GM19023 (cell line): ENCODE data around the gene ST8SIA6.
"Not testable (repeated sequence)": the region's sequence is repeated elsewhere in the genome, so short reads cannot be mapped to it uniquely, and the experiment has no call there.

Experiments
- ATAC-seq: cut with Tn5 transposase; IDR thresholded peaks from one replicate; pipeline ENCODE4 v1.9.1; 2021; ENCODE audit warnings: mild to moderate bottlenecking, moderate library complexity; ENCODE audit not compliant: unreplicated experiment

The ST8SIA6 gene, protein sequence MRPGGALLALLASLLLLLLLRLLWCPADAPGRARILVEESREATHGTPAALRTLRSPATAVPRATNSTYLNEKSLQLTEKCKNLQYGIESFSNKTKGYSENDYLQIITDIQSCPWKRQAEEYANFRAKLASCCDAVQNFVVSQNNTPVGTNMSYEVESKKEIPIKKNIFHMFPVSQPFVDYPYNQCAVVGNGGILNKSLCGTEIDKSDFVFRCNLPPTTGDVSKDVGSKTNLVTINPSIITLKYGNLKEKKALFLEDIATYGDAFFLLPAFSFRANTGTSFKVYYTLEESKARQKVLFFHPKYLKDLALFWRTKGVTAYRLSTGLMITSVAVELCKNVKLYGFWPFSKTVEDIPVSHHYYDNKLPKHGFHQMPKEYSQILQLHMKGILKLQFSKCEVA

GRCh38 chr10:17454161-17455014 is at the start of gene ST8SIA6:
Gene ST8SIA6, minus strand, starts transcription at chr10:17454595. Its CDS starts 340 bp downstream, at chr10:17454255.
- peak; percentile 49 for ATAC-seq

DNA sequence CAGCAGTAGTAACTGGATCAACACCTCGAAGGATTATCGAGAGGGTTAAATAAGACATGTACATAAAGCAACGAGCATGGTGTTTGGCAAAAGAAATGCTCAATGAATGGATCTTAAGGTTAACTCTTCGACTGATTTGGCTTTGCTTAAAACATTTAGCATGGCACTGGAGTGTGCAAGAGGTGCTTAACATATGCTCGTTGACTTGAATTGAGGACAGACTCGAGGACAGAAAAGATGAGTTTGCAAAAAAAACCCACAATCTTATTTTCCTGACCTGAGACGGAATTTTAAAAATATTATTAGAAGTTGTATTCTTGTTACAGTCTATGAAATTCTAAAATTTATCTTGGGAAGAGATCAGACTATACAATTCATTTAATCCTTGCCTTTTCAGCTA is 49.4 kb upstream of the ST8SIA6 start:
- no peak for ATAC-seq

DNA sequence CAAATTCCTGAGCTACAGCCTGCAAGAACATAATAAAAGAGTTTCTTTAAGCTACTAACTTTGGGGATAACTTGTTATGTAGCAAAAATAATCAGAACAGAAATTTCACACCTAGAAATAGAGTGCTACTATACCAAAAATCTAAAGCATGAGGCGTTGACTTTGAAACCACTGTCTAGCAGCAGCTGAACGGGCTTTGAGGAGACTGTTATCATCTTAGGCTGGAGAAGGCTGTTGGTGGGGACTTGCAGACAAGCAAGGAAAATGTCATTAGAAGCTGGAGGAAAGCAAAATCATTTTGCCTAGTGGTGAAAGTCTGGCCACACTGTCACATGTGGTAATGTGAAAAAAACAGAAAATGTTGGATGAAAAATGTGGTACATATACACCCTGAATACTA is 48.4 kb upstream of the ST8SIA6 start:
- no peak for ATAC-seq

DNA sequence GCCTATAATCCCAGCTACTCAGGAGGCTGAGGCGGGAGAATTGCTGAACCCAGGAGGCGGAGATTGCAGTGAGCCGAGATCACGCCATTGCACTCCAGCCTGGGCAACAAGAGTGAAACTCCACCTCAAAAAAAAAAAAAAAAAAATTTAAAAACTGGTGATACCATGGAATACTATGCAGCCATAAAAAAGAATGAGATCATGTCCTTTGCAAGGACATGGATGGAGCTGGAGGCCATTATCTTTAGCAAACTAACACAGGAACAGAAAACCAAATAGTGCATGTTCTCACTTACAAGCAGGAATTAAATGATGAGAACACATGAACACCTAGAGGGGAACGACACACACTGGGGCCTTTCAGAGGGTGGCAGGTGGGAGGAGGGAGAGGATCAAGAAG is 44.6 kb upstream of the ST8SIA6 start:
- ATAC-seq, result not testable (repeated sequence)

DNA sequence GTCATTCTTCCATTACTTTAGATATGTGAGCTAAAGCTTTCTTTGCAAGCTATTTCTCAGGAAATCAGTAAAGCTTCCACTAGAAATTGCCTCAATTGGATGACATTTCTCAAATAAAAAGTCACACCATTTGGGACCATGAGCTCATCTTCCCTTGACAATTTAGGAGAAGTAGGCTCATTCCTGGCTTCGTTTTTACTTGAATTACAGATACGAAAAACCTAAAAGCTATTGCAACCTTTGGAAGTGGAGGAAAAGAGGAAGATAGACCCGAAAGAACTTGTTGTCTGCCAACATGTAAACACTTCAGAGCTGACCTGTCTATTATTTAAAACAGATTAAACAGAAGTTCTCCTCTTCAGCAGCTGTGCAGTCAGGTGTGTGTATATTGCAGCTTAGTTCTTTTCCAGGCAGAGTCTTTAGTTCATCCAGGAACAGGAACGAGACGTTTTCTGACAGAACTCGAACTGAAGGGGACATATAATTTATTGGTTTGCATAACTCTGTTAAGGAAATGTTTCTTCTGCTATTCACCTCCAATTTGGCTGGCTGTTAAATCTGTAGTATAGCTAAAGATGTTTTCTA is 43.1 kb upstream of the ST8SIA6 start:
- no peak for ATAC-seq

DNA sequence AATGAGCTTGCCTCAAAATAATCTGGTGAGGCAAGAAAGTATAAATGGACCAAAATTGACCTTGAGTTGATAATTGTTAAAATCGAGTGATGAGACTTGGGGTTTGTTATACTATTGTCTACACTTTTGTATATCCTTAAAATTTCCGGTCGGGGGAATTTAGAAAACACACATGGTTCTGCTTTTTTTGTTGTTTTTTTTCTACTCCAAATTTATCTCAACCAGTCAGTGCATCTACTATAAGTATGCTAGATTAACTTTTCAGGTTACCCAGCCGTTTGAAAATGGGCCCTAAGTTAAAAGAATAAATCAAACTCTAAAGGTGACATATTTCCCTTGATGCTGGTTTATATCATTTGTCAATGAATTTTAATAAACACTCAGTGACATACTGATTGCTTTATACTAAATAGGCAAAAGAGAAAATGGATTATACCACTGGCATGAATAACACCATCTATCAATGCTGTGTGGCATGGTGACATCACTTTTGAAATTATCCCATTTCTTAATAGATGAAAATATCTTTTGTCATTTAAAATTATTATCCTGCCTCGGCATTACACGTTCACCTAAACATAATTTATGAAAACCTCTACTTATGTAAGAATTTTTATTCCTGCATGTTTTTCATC is 40.3 kb upstream of the ST8SIA6 start:
- no peak for ATAC-seq

- no peak for ATAC-seq
Measured at GRCh38 chr10:17488848-17489247, 34.5 kb upstream of the ST8SIA6 start.

DNA sequence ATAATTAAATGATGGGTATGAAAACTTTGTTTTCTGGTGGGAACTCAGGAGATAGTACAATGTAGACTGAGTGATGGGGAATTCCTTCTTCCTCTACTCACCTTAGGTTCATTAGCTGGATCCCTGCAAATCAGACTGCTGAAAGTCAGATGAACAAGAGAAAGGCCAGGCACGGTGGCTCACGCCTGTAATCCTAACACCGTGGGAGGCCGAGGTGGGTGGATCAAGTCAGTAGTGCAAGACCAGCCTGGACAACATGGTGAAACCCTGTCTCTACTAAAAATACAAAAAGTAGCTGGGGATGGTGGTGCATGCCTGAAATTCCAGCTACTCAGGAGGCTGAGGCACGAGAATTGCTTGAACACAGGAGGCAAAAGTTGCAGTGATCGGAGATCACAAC is 28.7 kb upstream of the ST8SIA6 start:
- no peak for ATAC-seq

- ATAC-seq, result no peak
Measured at GRCh38 chr10:17479822-17480221, 25.4 kb upstream of the ST8SIA6 start.

DNA sequence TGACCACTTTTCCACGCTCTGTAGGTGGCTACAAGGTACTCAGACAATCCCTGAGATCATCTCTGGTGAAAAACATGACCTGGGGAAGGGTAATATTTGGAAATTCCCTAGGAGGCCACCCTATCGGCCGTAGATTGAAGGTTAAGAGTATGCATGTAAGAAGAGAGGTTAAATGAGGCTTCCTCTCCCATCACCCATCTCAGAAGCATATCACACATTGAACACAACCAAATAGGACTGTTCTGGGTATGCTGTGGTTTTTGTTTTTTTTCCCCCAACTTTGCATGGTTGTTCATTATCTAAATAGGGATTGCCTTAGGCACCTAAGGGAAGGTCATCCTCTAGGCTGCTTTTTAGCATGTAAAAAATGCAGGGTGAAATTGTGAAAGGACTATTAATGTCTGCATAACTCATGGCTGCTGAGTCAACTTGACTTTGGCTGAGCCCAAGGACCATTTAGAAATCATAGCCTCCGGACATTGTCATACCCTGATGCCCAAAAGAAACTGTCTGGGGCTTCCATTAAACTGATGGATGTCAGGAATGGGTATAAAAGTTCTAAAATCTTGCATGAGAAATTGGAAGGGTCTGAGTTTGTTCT is 24.7 kb upstream of the ST8SIA6 start:
- ATAC-seq, result no peak

GRCh38 chr10:17476073-17476472 is 21.7 kb upstream of the ST8SIA6 start:
- no peak for ATAC-seq

- no peak for ATAC-seq
Measured at GRCh38 chr10:17475661-17476060, 21.3 kb upstream of the ST8SIA6 start.

DNA sequence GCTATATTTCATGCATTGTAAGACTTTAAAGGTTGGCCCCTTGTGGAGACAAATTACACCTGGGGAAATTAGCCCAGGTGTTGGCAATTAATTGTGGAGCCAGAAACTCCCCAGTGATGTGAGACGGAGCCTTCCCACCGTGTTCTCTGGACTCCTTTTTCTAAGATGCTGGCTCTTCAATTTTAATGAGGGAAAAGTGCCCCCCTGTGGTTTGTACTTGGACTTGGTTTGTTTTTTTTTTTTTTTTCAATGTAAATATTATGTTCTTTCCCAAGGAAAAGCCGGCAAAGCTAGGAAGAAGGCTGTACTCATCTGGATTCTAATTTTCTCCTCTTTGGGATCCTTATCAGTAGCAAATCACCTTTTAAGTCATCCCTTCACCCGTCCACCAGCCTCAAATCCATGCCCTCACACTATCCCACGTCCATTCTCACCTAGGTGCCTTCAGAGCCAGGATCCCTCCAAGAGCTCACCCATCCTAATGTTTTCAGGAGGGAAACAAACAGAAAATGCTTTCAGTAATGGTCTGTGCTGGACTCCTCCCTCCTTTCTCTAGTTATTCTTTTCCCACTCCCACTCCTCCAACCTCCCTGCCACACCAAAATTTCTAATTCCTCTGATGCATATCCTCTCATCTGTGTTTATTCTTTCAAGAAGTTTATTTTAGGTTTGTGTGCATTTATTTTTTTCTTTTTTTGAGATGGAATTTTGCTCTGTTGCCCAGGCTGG is 20.4 kb upstream of the ST8SIA6 start:
- ATAC-seq, result no peak

- ATAC-seq, result no peak
Measured at GRCh38 chr10:17473228-17473950, 19.0 kb upstream of the ST8SIA6 start.

DNA sequence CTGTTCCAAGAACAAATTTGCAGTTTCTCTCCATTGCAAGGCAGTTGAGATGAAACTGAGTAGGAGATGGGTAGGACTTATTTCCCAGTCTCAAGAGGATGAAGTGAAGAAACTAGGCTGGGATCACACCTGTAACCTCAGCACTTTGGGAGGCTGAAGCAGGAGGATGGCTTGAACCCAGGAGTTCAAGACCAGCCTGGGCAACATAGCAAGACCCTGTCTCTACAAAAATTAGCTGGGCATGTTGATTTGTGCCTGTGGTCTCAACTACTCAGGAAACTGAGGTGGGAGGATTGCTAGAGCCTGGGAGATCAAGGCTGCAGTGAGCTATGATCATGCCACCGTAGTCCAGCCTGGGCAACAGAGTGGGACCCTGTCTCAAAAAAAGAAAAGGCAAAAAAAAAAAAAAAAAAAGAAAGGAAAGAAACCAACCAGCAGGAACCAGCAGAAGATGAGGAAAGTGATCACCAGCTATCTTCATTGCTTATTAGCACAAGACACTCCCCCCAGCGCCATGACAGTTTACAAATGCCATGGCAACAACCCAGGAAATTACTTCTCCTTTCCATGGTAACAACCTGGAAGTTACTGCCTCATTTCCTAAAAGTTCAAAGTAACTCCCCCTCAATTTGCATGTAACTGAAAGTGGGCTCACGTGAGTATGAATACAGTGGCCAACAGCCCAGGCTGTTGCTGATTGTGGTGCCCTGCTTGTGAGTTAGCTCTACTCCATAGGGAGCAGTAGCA is 18.3 kb upstream of the ST8SIA6 start:
- no peak for ATAC-seq

- ATAC-seq, result no peak
Measured at GRCh38 chr10:17470246-17470645, 15.9 kb upstream of the ST8SIA6 start.

- ATAC-seq, result no peak
Measured at GRCh38 chr10:17465328-17466125, 11.1 kb upstream of the ST8SIA6 start.

DNA sequence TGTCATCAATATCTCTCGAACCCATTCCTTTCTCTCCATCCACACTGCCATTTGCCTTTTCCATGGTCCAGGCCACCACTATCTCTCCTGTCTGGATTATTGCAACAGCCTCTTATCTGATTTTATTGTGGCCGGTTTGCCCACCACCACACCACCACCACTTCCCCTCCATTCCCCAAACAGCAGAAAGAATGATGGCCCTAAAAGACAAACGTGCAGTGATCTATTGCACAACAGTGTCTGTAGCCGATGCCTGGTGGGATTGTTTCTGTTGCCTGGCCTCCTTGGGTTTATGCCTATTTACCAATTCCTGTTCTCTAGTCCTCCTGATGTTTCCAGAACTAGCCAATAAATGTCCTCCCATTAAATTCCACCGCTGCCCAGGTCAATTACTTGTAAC is 10.2 kb upstream of the ST8SIA6 start:
- no peak for ATAC-seq
